Erythroblast (primary cell): ENCODE data around the gene SYNPO2.

ENCODE experiments used
- GATA1 ChIP-seq: IDR thresholded peaks from 2 replicates; pipeline ENCODE4 v1.6.1; 2011; ENCODE audit warnings: low read depth, mild to moderate bottlenecking, control low read depth, low read length, moderate library complexity
- POLR2A ChIP-seq: IDR thresholded peaks from 2 replicates; pipeline ENCODE4 v1.6.1; 2011; ENCODE audit warnings: mild to moderate bottlenecking, low read length

- TF ChIP-seq POLR2A (no peak), GATA1 (no peak)
Measured at GRCh38 chr4:119040694-119041185, 152.1 kb downstream of the SYNPO2 start.
